GM19025 (cell line): Measurements from ENCODE around the gene BHLHE40.

Experiments
- ATAC-seq: cut with Tn5 transposase; IDR thresholded peaks from one replicate; pipeline ENCODE4 v1.9.1; 2021; ENCODE audit warnings: mild to moderate bottlenecking, low read depth, moderate library complexity; ENCODE audit not compliant: unreplicated experiment

BHLHE40 gene

GRCh38 chr3:4982773-4983738, 3.8 kb downstream of the BHLHE40 start:
- ATAC-seq, result no peak

GRCh38 chr3:4983739-4984510, 4.7 kb downstream of the BHLHE40 start:
- ATAC-seq, result peak; percentile 41

- no peak for ATAC-seq
Measured at GRCh38 chr3:4984511-4984864, 5.3 kb downstream of the BHLHE40 start.

- no peak for ATAC-seq
Measured at GRCh38 chr3:4985330-4986174, 6.3 kb downstream of the BHLHE40 start.

GRCh38 chr3:4986175-4986781, 7.0 kb downstream of the BHLHE40 start:
- ATAC-seq, result peak; percentile 18

GRCh38 chr3:4986782-4987537, 7.7 kb downstream of the BHLHE40 start:
- ATAC-seq, result peak; percentile 50

GRCh38 chr3:4987538-4988296, 8.5 kb downstream of the BHLHE40 start:
- ATAC-seq, result no peak

GRCh38 chr3:4988983-4989834, 10.0 kb downstream of the BHLHE40 start:
- ATAC-seq, result no peak

GRCh38 chr3:4990069-4990468, 10.8 kb downstream of the BHLHE40 start:
- ATAC-seq, result no peak

GRCh38 chr3:4992118-4992517, 12.9 kb downstream of the BHLHE40 start:
- no peak for ATAC-seq

GRCh38 chr3:4993276-4994143, 14.3 kb downstream of the BHLHE40 start:
- ATAC-seq, result no peak

- ATAC-seq, result no peak
Measured at GRCh38 chr3:4994144-4994730, 15.0 kb downstream of the BHLHE40 start.

GRCh38 chr3:4994823-4995499, 15.7 kb downstream of the BHLHE40 start:
- peak; percentile 55 for ATAC-seq

GRCh38 chr3:4995500-4996053, 16.3 kb downstream of the BHLHE40 start:
- no peak for ATAC-seq

- no peak for ATAC-seq
Measured at GRCh38 chr3:4996223-4996765, 17.1 kb downstream of the BHLHE40 start.
